H54 (cell line): ENCODE results near the gene WEE1.
"Not testable (repeated sequence)": the region's sequence is repeated elsewhere in the genome, so short reads cannot be mapped to it uniquely, and the experiment has no call there.

Source experiments
- DNase-seq: peaks from one replicate; pipeline ENCODE4 v3.0.0; 2011; ENCODE audit warnings: low spot score, mixed read lengths; ENCODE audit not compliant: insufficient read length
- FAIRE-seq: peaks from 3 replicates; lab custom pipeline; 2011; peaks lifted over from hg19 to GRCh38; lab: Jason Lieb, UNC
- POLR2A ChIP-seq: IDR thresholded peaks from 2 replicates; pipeline ENCODE4 v1.6.1; 2011; ENCODE audit warnings: low read depth, mild to moderate bottlenecking, low read length

Gene WEE1

GRCh38 chr11:9596926-9597464, 23.5 kb downstream of the WEE1 start:
- FAIRE-seq (no peak), DNase-seq (no peak)
- no peak for TF ChIP-seq POLR2A

DNA sequence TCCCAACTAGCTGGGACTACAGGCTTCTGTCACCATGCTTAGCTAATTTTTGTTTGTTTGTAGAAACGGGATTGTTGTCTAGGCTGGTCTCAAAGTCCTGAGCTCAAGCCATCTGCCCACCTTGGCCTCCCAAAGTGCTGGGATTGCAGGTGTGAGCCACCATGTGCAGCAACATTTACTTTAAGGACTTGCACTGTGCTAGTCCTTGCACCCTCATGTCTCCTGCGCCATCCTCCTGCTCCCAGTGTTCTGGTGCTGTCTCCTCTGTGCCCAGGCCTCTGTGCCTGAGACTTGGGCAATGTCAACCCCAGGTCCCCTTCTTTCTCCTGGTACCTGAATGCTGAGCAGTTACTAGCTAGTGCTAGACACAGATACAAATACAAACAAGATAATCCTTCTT, 26.7 kb downstream of the WEE1 start:
- no peak for DNase-seq
- FAIRE-seq: no peak
- TF ChIP-seq POLR2A: no peak

- FAIRE-seq: no peak
- no peak for DNase-seq
- no peak for TF ChIP-seq POLR2A
Observed at GRCh38 chr11:9600644-9601036, 27.2 kb downstream of the WEE1 start.

DNA sequence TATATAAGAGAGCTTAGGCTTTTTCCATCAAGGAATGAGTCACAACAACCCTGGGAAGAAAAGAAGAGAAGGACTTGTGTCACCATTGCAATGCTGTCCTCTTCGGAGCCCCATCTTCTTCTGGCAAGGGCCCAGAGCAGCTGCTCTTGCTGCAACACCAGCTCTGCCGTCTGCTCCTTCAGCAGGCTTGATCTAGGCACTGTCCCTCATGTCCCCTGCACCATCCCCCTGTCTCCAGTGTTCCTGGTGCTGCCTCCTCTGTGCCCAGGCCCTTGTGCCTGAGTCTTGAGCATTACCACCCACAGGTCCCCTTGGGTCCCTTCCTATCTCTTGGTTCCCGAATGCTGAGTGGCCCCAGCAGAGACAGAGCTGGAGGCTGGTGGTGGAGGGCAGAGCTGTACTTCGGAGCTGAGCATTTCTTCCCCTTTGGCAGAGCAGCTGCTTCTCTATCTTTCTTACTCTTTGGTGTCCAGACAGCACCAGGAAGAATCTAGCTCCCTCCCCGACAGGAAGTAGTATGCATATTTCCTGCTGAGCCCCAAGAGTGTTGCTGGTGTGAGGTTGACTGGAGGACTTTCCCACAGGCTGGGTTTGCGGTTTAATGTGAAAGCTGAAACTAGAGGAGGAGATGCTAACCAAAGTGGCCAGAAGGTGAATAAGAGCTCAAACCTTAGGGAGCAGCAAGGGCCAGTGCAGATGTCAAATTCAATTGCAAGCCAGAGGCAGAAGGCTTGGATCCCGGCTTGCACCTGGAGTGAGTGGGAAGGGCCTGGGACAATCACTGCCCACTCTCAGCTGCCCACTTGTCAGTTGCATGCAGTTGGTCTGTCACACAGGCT, 27.8 kb downstream of the WEE1 start:
- FAIRE-seq: no peak
- no peak for DNase-seq
- no peak for TF ChIP-seq POLR2A

GRCh38 chr11:9601876-9602199, 28.4 kb downstream of the WEE1 start:
- no peak for TF ChIP-seq POLR2A
- FAIRE-seq (no peak), DNase-seq (no peak)

DNA sequence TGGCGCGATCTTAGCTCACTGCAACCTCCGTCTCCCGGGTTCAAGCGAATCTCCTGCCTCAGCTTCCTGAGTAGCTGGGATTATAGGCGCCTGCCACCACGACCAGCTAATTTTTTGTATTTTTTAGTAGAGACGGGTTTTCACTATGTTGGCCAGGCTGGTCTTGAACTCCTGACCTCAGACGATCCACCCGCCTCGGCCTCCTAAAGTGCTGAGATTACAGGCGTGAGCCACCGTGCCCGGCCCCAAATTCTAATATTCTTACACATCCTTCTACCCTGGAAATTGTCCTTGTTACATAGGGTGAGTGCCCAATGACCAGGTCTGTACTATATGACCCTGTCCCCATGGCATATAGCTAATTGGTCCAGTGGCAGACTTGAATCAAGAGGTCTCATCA, 29.7 kb downstream of the WEE1 start:
- FAIRE-seq, DNase-seq: not testable (repeated sequence)

- no peak for TF ChIP-seq POLR2A
- no peak for FAIRE-seq
- no peak for DNase-seq
Observed at GRCh38 chr11:9604134-9604533, 30.7 kb downstream of the WEE1 start.

DNA sequence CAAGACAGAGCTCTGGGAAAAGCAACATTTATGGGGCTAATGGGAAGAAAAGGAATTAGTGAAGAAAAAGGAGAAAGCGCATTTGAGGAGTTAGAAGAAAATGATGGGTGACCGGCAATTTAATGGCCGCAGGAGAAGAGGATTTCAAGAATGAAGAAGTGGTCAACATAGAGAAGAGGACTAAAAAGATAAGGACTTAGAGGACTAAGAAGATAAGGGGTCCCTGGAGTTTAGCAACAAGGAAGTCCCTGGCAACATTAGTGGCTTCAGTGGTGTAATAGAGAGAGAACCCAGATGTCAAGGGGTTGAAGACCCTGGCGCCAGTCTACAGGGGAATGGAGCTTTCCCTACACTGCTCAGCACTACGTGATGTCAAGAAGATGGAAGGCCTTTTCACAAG, 32.3 kb downstream of the WEE1 start:
- FAIRE-seq: no peak
- no peak for TF ChIP-seq POLR2A
- no peak for DNase-seq

DNA sequence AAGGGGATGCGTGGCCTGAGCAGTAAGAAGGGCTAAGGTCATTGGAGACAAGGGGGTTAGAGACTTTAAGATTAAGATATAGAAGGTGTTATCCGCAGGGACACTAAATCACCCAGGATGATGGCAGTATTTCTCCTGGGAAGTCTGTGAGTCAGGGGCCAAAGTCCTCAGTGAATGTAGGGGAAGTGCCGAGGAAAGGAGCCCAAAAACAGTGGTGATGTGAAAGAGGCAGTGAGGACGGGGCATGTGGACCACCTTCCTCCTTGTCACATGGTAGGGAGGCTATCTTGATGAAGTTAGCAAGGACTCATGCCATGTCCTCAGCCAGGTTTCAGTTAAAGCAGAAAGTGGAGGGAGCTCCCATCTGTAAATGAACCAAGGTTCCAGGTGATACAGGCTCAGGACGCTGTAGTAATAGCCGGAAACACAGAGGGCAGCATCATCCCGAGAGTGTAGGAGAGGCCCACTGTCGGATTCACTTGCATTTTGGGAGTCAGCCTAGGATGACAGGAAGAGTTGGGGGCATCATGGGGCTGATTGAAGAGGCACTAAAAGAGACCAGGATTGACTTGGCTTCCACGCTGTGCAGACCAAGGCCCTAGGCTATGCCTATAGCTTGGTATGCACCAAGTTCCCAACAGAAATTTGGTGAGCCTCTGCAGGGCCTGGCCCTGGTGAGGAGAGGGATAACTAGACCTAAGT, 33.5 kb downstream of the WEE1 start:
- no peak for TF ChIP-seq POLR2A
- no peak for FAIRE-seq

DNA sequence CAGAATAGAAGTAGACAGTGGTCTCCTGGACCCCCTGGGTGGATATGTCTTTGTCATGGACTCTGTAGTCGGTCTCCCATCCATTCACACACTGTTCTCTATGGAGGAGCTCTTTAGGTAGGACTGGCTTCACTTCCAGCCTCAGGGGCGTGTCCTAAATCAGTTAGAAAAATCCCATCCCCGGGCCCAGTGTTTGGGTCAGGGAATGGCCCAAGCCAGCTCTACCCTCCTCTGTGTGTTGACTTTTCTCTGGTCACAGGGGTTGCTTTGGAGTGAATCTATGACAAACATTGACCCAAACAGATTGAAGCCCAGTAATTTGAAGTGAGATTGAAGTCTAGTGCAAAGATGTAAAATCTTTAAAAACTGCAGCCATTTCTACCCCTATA, 34.0 kb downstream of the WEE1 start:
- FAIRE-seq: no peak
- TF ChIP-seq POLR2A: no peak
- no peak for DNase-seq

More for the DNA sequence above, 33.5 kb downstream of the WEE1 start:
- no peak for DNase-seq

DNA sequence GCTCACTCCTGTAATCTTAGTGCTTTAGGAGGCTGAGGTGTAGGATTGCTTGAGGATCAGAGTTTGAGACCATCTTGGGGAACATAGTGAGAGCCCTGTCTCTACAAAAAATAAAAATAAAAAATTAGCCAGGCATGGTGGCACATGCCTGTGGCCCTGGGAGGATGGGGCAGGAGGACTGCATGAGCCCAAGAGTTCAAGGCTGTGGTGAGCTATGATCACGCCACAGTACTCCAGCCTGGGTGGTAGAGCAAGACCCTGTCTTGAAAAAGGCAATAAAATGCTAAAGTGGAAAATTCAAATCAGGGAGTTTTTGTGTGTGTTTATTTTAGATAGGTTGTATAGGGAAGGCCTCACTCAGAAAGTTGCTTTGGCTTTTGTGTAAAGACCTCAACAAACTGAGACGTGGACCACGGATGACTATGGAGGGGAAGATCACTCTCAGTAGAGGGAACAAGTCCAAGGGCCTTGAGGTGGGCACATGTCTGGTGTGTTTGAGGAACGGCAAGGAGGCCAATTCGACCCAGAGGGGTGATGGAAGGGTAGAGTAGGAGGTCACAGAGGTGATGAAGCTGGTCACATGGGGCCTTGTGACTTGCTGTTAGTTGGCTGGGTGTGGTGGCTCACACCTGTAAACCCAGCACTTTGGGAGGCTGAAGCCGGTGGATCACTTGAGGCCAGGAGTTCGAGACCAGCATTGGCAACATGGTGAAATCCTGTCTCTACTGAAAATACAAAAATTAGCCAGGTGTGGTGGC, 35.7 kb downstream of the WEE1 start:
- DNase-seq: no peak
- no peak for TF ChIP-seq POLR2A
- FAIRE-seq: no peak

- FAIRE-seq (no peak), DNase-seq (no peak)
- no peak for TF ChIP-seq POLR2A
Observed at GRCh38 chr11:9609841-9610240, 36.4 kb downstream of the WEE1 start.

GRCh38 chr11:9613118-9613829, 39.8 kb downstream of the WEE1 start:
- peak; percentile 45; the same call in 1 of the 2 replicates for TF ChIP-seq POLR2A
- peak; percentile 85 for FAIRE-seq
- peak; percentile 97 for DNase-seq
